BJ (cell line): ENCODE measurements around the gene LRRC61. TPM values are rescaled to one million over a fixed set of nuclear protein-coding genes. Genes with fewer than 3 reads are reported as not detected.

Experiments used
- CTCF ChIA-PET: fragments of 350-600 bp; formaldehyde crosslinking; extraction: SDS; loops from one replicate; lab custom pipeline; 2021; ENCODE audit warnings: antibody characterized with exemption, inconsistent platforms; lab: Yijun Ruan, JAX
- POLR2A ChIA-PET: fragments of 300-600 bp; sonication (Branson Sonifier 250); formaldehyde crosslinking; extraction: SDS; loops from one replicate; lab custom pipeline; 2021; ENCODE audit warnings: antibody characterized with exemption; lab: Charles Lee
- DNase-seq: peaks from one replicate; pipeline ENCODE4 v3.0.0-alpha.2; 2011; ENCODE audit warnings: low read depth
- H3K27me3 ChIP-seq: 2 replicates; pipeline ENCODE4 v1.6.0; 2011; ENCODE audit warnings: low read length; ENCODE audit not compliant: control insufficient read depth, insufficient read depth
- H3K36me3 ChIP-seq: 2 replicates; pipeline ENCODE4 v1.5.1; 2011; ENCODE audit warnings: low read length; ENCODE audit not compliant: control insufficient read depth, insufficient read depth
- H3K4me3 ChIP-seq: 2 replicates; pipeline ENCODE4 v1.5.1; 2011; ENCODE audit warnings: low read depth, mild to moderate bottlenecking, control low read depth, low read length
- CTCF ChIP-seq: IDR thresholded peaks from 2 replicates; pipeline ENCODE4 v1.5.1; 2011; ENCODE audit warnings: low read depth, mild to moderate bottlenecking, control low read depth, inconsistent platforms, low read length, moderate library complexity; ENCODE audit not compliant: insufficient read depth
- polyA plus RNA-seq: library from polyadenylated mRNA; depleted of rRNA; stranded (reverse); fragments of >200 nt; gene quantifications from 2 replicates; pipeline ENCODE4 v1.2.3, GENCODE V29; 2011

The LRRC61 gene
- polyA plus RNA-seq, 1 experiment = 0.85 TPM

- H3K27me3 ChIP-seq = no peaks in the 10 kb centered on the region; the same call in 1 of the 2 replicates
- ChIA-PET CTCF (interaction anchor here (0.8 to 4.4 kb wide), 7 partner anchors 8 to 64 kb away, joined by 3 to 25 read pairs (median 4); a partner anchor contains a TSS), POLR2A (no interaction called here)
- H3K36me3 ChIP-seq = no peaks in the 10 kb centered on the region
- TF ChIP-seq CTCF = no peak
- no peak for DNase-seq
- H3K4me3 ChIP-seq = no peak overlapping the region
Observed at GRCh38 chr7:150357771-150358427, 34.7 kb downstream of the LRRC61 start.

GRCh38 chr7:150358433-150358832 lies 35.3 kb downstream of the LRRC61 start:
- H3K27me3 ChIP-seq = no peaks in the 10 kb centered on the region; the same call in 1 of the 2 replicates
- no peak overlapping the region for H3K4me3 ChIP-seq
- ChIA-PET POLR2A (no interaction called here), CTCF (interaction anchor here (0.7 to 4.4 kb wide), 7 partner anchors 8 to 63 kb away, joined by 3 to 25 read pairs (median 4); a partner anchor contains a TSS)
- H3K36me3 ChIP-seq = no peaks in the 10 kb centered on the region
- TF ChIP-seq CTCF = no peak
- no peak for DNase-seq

GRCh38 chr7:150358988-150359621 lies 36.0 kb downstream of the LRRC61 start:
- DNase-seq = no peak
- ChIA-PET POLR2A (no interaction called here), CTCF (interaction anchor here (0.7 to 4.4 kb wide), 4 partner anchors 7 to 30 kb away, joined by 3 to 25 read pairs (median 6); no protein-coding TSS in a partner anchor)
- H3K36me3 ChIP-seq = no peaks in the 10 kb centered on the region
- TF ChIP-seq CTCF = no peak
- H3K27me3 ChIP-seq = no peaks in the 10 kb centered on the region; the same call in 1 of the 2 replicates
- no peak overlapping the region for H3K4me3 ChIP-seq

- no peaks in the 10 kb centered on the region for H3K36me3 ChIP-seq
- DNase-seq = no peak
- H3K27me3 ChIP-seq = no peaks in the 10 kb centered on the region
- TF ChIP-seq CTCF = no peak
- no peak overlapping the region for H3K4me3 ChIP-seq
- CTCF ChIA-PET = no interaction called here
- POLR2A ChIA-PET = no interaction called here
Observed at GRCh38 chr7:150359622-150360362, 36.6 kb downstream of the LRRC61 start.
